DND-41 (cell line): ENCODE measurements around the gene ZNF780B.

ENCODE experiments used
- ATAC-seq: fragments of 200-7000 bp; cut with Tn5 transposase; 3 replicates; pipeline ENCODE4 v1.9.1; 2021; ENCODE audit warnings: low read depth; ENCODE audit not compliant: insufficient read depth
- DNase-seq: peaks from one replicate; pipeline ENCODE4 v3.0.0-alpha.2; 2020
- H2AFZ ChIP-seq: 2 replicates; pipeline ENCODE4 v1.6.0; 2012; ENCODE audit warnings: low read depth, low read length
- H3K27ac ChIP-seq: 2 replicates; pipeline ENCODE4 v1.5.1; 2012; ENCODE audit warnings: low read length, inconsistent platforms
- H3K27me3 ChIP-seq: fragments of 200-600 bp; sonication (generic); 2 replicates; pipeline ENCODE4 v1.6.0; 2012; ENCODE audit warnings: low read length, mild to moderate bottlenecking, inconsistent platforms; ENCODE audit not compliant: insufficient read depth, poor library complexity
- H3K36me3 ChIP-seq: 2 replicates; pipeline ENCODE4 v1.5.1; 2012; ENCODE audit warnings: low read length, inconsistent platforms; ENCODE audit not compliant: insufficient read depth
- H3K4me1 ChIP-seq: 2 replicates; pipeline ENCODE4 v1.5.1; 2012; ENCODE audit warnings: mild to moderate bottlenecking, low read length; ENCODE audit not compliant: insufficient read depth
- H3K4me2 ChIP-seq: 2 replicates; pipeline ENCODE4 v1.6.0; 2012; ENCODE audit warnings: mild to moderate bottlenecking, moderate library complexity, low read length, inconsistent platforms; ENCODE audit not compliant: insufficient read depth
- H3K4me3 ChIP-seq, 2 experiments: fragments of 200-600 bp in 1 of 2; shearing (Covaris generic) in 1 of 2; 2 replicates each; pipeline ENCODE4 v1.5.1; 2012 to 2016; ENCODE audit warnings: inconsistent platforms in 2 of 2, low read length in 2 of 2, mild to moderate bottlenecking in 2 of 2, low read depth in 1 of 2, moderate library complexity in 1 of 2
- H3K79me2 ChIP-seq: 2 replicates; pipeline ENCODE4 v1.6.0; 2012; ENCODE audit warnings: low read length, inconsistent platforms; ENCODE audit not compliant: insufficient read depth
- H3K9ac ChIP-seq: 2 replicates; pipeline ENCODE4 v1.6.0; 2012; ENCODE audit warnings: low read depth, mild to moderate bottlenecking, inconsistent platforms, low read length, moderate library complexity
- H3K9me3 ChIP-seq: 2 replicates; pipeline ENCODE4 v1.5.1; 2012; ENCODE audit warnings: low read length, moderate library complexity, mild to moderate bottlenecking, inconsistent platforms; ENCODE audit not compliant: insufficient read depth, severe bottlenecking
- H4K20me1 ChIP-seq: 2 replicates; pipeline ENCODE4 v1.6.0; 2012; ENCODE audit warnings: low read length; ENCODE audit not compliant: insufficient read depth
- EZH2 ChIP-seq: IDR thresholded peaks from 3 replicates; pipeline ENCODE4 v1.6.1; 2012; ENCODE audit warnings: borderline replicate concordance, low read depth, mild to moderate bottlenecking, moderate library complexity, low read length, inconsistent platforms; ENCODE audit not compliant: severe bottlenecking
- TF ChIP-seq, protein P1 (sequence below): IDR thresholded peaks from 2 replicates; pipeline ENCODE4 v1.5.1; 2012; ENCODE audit warnings: borderline replicate concordance, low read length, moderate library complexity, mild to moderate bottlenecking; ENCODE audit not compliant: poor library complexity, severe bottlenecking; ENCODE audit errors: extremely low read depth

Gene ZNF780B

GRCh38 chr19:40084948-40085347 is 28.9 kb upstream of the ZNF780B start:
- peaks cover 46% of the 10 kb centered on the region for H3K79me2 ChIP-seq
- peaks cover 10% of the 10 kb centered on the region for H3K9me3 ChIP-seq
- no peak for DNase-seq
- no peak overlapping the region for H3K27ac ChIP-seq
- peaks cover 22% of the 10 kb centered on the region for H3K4me1 ChIP-seq
- H3K9ac ChIP-seq: no peak overlapping the region
- no peaks in the 10 kb centered on the region for H3K27me3 ChIP-seq
- no peak for ATAC-seq
- TF ChIP-seq, protein P1, sequence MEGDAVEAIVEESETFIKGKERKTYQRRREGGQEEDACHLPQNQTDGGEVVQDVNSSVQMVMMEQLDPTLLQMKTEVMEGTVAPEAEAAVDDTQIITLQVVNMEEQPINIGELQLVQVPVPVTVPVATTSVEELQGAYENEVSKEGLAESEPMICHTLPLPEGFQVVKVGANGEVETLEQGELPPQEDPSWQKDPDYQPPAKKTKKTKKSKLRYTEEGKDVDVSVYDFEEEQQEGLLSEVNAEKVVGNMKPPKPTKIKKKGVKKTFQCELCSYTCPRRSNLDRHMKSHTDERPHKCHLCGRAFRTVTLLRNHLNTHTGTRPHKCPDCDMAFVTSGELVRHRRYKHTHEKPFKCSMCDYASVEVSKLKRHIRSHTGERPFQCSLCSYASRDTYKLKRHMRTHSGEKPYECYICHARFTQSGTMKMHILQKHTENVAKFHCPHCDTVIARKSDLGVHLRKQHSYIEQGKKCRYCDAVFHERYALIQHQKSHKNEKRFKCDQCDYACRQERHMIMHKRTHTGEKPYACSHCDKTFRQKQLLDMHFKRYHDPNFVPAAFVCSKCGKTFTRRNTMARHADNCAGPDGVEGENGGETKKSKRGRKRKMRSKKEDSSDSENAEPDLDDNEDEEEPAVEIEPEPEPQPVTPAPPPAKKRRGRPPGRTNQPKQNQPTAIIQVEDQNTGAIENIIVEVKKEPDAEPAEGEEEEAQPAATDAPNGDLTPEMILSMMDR: no peak
- TF ChIP-seq EZH2: no peak
- H3K4me2 ChIP-seq: no peak overlapping the region
- no peak overlapping the region for H3K4me3 ChIP-seq
- no peaks in the 10 kb centered on the region for H4K20me1 ChIP-seq
- peaks cover 49% of the 10 kb centered on the region for H3K36me3 ChIP-seq
- H2AFZ ChIP-seq: no peak overlapping the region

DNA sequence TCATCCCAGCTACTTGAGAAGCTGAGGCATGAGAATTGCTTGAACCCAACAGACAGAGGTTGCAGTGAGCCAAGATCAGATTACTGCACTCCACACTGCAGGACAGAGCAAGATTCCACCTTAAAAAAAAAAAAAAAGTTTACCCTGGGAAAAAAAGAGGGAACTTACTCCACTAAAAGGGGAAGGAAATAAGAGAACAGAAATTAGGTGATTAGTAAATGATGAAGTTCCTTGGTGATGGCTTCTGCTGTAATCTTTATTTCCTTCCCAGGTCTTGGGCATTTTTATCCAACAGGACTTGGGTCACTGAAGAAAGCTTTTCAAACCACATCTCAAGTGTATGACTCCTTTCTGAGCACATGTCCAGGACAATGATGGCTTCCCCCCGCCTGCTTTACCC is 25.4 kb upstream of the ZNF780B start:
- no peak overlapping the region for H3K4me2 ChIP-seq
- no peak overlapping the region for H3K9ac ChIP-seq
- peaks cover 84% of the 10 kb centered on the region for H3K36me3 ChIP-seq
- no peaks in the 10 kb centered on the region for H3K27me3 ChIP-seq
- DNase-seq: no peak
- no peak overlapping the region for H3K27ac ChIP-seq
- TF ChIP-seq, protein P1: no peak
- H3K9me3 ChIP-seq: peaks cover 27% of the 10 kb centered on the region
- no peak for ATAC-seq
- no peak overlapping the region for H3K4me3 ChIP-seq
- H4K20me1 ChIP-seq: no peaks in the 10 kb centered on the region
- H3K79me2 ChIP-seq: peaks cover 11% of the 10 kb centered on the region
- no peaks in the 10 kb centered on the region for H3K4me1 ChIP-seq
- no peak overlapping the region for H2AFZ ChIP-seq

DNA sequence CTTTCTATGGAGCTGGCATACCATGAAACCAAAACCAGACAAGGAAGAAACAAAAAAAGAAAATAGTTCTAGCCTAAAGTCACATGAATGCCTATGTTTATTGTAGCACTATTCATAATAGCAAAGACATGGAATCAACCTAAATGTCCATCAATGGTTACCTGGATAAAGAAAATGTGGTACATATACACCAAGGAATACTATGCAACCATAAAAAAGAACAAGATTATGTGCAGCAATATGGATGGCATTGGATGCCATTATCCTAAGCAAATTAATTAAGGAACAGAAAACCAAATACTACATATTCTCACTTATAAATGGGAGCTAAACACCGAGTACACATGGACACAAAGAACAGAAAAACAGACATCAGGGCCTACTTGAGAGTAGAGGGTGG is 24.3 kb upstream of the ZNF780B start:
- H4K20me1 ChIP-seq: no peaks in the 10 kb centered on the region
- no peak overlapping the region for H3K4me2 ChIP-seq
- ATAC-seq: no peak
- H3K36me3 ChIP-seq: peaks cover 95% of the 10 kb centered on the region
- TF ChIP-seq EZH2: no peak
- TF ChIP-seq, protein P1: no peak
- no peak overlapping the region for H2AFZ ChIP-seq
- DNase-seq: no peak
- no peak overlapping the region for H3K27ac ChIP-seq
- peaks cover 27% of the 10 kb centered on the region for H3K9me3 ChIP-seq
- no peak overlapping the region for H3K9ac ChIP-seq
- no peaks in the 10 kb centered on the region for H3K4me1 ChIP-seq
- no peak overlapping the region for H3K4me3 ChIP-seq
- H3K27me3 ChIP-seq: no peaks in the 10 kb centered on the region
- H3K79me2 ChIP-seq: peaks cover 6% of the 10 kb centered on the region

- Histone ChIP-seq H3K27me3 (no peaks in the 10 kb centered on the region), H3K79me2 (no peaks in the 10 kb centered on the region), H3K9me3 (peaks cover 29% of the 10 kb centered on the region), H3K36me3 (peaks cover 98% of the 10 kb centered on the region), H3K4me1 (no peaks in the 10 kb centered on the region), H3K4me3 (no peak overlapping the region), H3K27ac (no peak overlapping the region), H3K9ac (no peak overlapping the region), H4K20me1 (no peaks in the 10 kb centered on the region), H3K4me2 (no peak overlapping the region), H2AFZ (no peak overlapping the region)
- DNase-seq (no peak), ATAC-seq (no peak)
- TF ChIP-seq EZH2: no peak
- TF ChIP-seq, protein P1: no peak
Measured at GRCh38 chr19:40078377-40078776, 22.3 kb upstream of the ZNF780B start.
